ENCODE results near the gene RBM11. TPM values are rescaled to one million over a fixed set of nuclear protein-coding genes. Genes with fewer than 3 reads are reported as not detected.

Gene RBM11
- total RNA-seq, 1 experiment from 2014 or later = 1.7 TPM

DNA sequence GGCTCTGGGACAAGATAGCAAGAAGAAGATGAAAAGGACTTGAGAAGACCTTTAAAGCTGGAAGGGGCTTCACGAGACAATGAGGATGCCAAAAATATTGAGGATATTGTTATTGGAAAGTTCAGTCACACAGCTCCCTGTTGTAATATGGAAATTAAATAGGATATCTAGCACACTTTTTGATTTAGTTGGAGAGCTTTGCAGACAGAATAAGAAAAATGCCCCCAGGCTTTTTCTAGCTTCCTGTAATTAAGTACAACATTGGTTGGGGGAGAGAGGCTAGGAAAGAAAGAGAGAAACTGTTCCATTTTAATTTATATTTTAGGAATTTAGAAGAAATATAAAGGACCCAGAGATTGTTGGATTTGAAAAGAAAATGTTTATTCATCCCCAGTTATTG lies 27.5 kb downstream of the RBM11 start:
- Histone ChIP-seq H4K5ac (ENCODE audit: insufficient read length, low read depth, low read length) (no peak overlapping the region), H4K91ac (ENCODE audit: insufficient read length, low read depth, low read length) (no peak overlapping the region), H2BK5ac (ENCODE audit: insufficient read length, low read length) (no peak overlapping the region), H2AFZ (ENCODE audit: low read length) (no peak overlapping the region), H3K18ac (ENCODE audit: insufficient read length, low read depth, low read length) (no peak overlapping the region), H3K4ac (ENCODE audit: low read depth, low read length) (no peak overlapping the region), H3K9me3 (ENCODE audit: control insufficient read depth, low read depth, low read length) (no peaks in the 10 kb centered on the region), H2AK5ac (ENCODE audit: insufficient read length, low read length) (no peak overlapping the region), H4K20me1 (ENCODE audit: control insufficient read depth, insufficient read depth, insufficient read length) (no peaks in the 10 kb centered on the region), H3K4me2 (ENCODE audit: insufficient read depth, insufficient read length, low read length) (no peak overlapping the region), H3K23me2 (ENCODE audit: insufficient read length, low read depth, low read length, poor library complexity, severe bottlenecking) (no peaks in the 10 kb centered on the region), H3K23ac (ENCODE audit: insufficient read length, low read depth, low read length) (no peak overlapping the region), H4K8ac (replicated peaks; ENCODE audit: insufficient read length, low read depth, low read length) (no peak overlapping the region), H3K79me1 (ENCODE audit: insufficient read depth, low read depth, low read length, poor library complexity, severe bottlenecking) (no peaks in the 10 kb centered on the region), H3K27me3 (ENCODE audit: insufficient read depth, low read length) (no peaks in the 10 kb centered on the region), H3K4me1 (ENCODE audit: insufficient read depth, low read length) (peaks cover 2% of the 10 kb centered on the region; the same call in 1 of the 2 replicates), H3K9ac (ENCODE audit: extremely low read depth, insufficient read length, low read length) (no peak overlapping the region), H3K27ac (ENCODE audit: insufficient read length, low read depth, low read length) (no peak overlapping the region), H2BK20ac (ENCODE audit: low read depth, low read length, poor library complexity, severe bottlenecking) (no peak overlapping the region), H3T11ph (ENCODE audit: low read length) (no peak overlapping the region), H2BK120ac (ENCODE audit: low read depth, low read length, poor library complexity, severe bottlenecking) (no peak overlapping the region), H3K14ac (ENCODE audit: insufficient read depth, low read length) (no peak overlapping the region), H2BK12ac (ENCODE audit: insufficient read length, low read depth, low read length) (no peak overlapping the region), H3K56ac (ENCODE audit: insufficient read length, low read depth, low read length) (no peak overlapping the region), H2BK15ac (ENCODE audit: low read depth, low read length) (no peak overlapping the region), H3K79me2 (ENCODE audit: insufficient read depth, low read length) (no peaks in the 10 kb centered on the region)
- Mint-ChIP-seq H3K4me1 (no peaks in the 10 kb centered on the region), H3K36me3 (ENCODE audit: insufficient read depth in 1 of 3, low read depth in 3 of 3) (no peaks in the 10 kb centered on the region), H3K27ac (no peak overlapping the region), H3K9me3 (peaks cover 58 to 65% of the 10 kb centered on the region in 2 experiments), H3K4me3 (no peak overlapping the region), H3K27me3 (ENCODE audit: low read depth) (peaks cover 1% of the 10 kb centered on the region; the same call in 1 of the 2 replicates)
- no peak for DNase-seq
- WGBS (ENCODE audit: extremely low coverage, insufficient read length, low lambda C conversion rate) = no CpG with 5 or more reads among the region's 1 CpG
- TF ChIP-seq, protein P1, sequence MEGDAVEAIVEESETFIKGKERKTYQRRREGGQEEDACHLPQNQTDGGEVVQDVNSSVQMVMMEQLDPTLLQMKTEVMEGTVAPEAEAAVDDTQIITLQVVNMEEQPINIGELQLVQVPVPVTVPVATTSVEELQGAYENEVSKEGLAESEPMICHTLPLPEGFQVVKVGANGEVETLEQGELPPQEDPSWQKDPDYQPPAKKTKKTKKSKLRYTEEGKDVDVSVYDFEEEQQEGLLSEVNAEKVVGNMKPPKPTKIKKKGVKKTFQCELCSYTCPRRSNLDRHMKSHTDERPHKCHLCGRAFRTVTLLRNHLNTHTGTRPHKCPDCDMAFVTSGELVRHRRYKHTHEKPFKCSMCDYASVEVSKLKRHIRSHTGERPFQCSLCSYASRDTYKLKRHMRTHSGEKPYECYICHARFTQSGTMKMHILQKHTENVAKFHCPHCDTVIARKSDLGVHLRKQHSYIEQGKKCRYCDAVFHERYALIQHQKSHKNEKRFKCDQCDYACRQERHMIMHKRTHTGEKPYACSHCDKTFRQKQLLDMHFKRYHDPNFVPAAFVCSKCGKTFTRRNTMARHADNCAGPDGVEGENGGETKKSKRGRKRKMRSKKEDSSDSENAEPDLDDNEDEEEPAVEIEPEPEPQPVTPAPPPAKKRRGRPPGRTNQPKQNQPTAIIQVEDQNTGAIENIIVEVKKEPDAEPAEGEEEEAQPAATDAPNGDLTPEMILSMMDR (conservative IDR thresholded peaks at IDR 0.05) = no peak
